DMS114 treated with DMSO at 0.1 percent for 48 hours (cell line): ENCODE results near the gene LHX5.

Experiments
- DNase-seq: peaks from one replicate; lab custom pipeline; 2025; ENCODE audit not compliant: unreplicated experiment; lab: John Stamatoyannopoulos, UW

Gene LHX5

DNA sequence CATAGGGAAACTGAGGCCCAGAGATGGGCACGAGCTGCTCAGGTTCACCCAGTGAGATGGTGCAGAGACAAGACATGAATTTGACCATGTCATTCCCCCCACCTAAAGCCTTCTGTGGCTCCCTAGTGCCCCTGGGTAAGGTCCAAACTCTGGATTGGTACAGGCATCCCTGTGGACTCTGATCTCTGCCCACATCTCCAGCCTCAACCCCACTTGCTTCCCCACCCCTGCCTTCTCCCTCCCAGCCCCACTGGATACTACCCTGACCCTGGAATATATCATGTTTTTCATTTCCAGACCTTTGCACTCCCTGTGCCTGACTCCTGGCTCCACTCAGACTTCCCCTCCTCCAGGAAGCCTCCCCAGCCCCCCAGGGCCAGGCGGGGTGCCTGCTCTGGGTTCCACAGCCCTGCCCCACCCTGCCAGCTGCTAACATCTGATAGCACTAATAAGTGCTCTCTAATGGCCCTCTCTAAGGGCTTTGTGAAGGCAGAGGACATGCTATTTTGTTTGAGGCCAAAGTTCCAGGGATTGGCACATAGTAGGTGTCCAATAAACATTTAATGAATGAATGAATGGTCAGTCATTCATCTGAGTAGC lies 50.6 kb downstream of the LHX5 start:
- no peak for DNase-seq

DNA sequence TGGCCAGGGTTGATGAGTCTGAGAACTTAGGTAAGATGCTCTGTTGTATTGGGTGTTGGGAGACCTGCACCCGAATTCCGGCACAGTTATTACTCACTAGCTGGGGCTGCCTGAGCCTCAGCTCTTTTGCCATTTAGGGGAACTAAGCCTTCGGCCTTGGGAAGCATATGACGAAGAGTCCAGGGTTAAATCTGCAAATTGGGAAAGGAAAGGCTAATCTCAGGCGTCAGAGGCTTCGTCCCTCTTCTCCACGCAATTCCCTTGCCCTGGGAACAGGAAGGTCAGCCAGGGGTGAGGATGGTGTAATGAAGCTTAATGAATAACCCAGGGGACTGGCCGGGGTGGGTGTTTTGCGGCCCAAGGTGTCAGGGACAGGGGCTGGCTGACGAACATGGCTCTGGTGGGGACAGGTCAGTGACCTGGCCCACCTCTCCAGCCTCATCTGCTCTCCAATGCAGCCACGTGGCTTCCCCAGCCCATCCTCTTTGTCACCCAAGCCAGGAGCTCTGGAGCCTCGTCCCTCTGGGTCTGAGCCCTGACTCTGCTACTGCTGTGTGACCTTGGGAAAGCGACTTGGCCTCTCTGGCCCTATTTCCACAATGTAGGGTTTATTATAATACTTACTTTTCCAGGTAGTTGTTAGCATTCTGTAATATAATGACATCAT lies 53.3 kb downstream of the LHX5 start:
- DNase-seq: no peak

DNA sequence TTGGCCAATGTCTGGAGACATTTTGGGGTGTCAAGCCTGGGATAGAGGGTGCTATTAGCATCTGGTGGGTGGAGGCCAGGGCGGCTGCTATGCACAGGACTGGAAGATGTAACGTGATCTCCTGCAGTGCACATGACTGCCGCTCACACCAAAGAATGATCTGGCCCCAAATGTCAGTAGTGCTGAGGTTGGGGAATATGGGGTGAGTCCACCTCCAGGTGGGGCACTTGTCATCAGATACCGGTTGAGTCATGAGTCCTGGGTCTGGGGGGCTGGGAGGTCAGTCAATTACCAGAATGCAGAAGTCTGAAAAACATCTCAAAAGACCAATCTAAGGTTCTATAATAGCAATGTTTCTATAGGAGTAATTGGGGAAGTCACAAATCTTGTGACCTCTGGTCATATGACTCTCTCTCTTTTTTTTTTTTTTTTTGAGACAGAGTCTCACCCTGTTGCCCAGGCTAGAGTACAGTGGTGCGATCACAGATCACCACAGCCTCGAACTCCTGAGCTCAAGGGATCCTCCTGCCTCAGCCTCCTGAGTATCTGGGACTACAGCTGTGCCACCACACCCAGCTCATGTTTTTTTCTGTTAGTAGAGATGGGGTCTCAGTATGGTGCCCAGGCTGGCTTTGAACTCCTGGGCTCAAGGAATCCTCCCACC lies 55.4 kb downstream of the LHX5 start:
- DNase-seq: no peak

DNA sequence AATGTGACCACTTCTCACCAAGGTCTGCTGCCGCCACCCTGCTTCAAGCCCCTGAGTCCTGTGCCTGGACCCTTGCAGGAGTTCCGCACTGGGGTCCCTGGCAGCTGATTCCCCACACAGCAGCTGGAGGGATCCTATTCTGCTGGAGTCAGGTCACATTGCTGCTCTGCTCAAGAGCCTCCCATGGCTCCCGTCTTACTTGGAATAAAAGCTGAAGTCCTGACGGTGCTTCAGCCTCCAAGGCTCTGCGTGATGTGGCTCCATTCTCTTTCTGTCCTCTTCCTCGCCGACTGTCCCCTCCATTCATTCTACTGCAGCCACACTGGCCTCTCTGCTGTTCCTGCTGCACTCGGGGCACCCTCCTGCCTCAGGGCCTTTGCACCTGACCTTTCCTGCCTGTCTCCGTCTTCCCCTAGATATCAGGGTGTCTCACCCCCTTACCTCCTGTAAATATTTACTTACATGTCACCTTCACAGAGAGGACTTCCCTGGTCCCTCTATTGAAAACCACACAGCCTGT lies 57.1 kb downstream of the LHX5 start:
- no peak for DNase-seq

DNA sequence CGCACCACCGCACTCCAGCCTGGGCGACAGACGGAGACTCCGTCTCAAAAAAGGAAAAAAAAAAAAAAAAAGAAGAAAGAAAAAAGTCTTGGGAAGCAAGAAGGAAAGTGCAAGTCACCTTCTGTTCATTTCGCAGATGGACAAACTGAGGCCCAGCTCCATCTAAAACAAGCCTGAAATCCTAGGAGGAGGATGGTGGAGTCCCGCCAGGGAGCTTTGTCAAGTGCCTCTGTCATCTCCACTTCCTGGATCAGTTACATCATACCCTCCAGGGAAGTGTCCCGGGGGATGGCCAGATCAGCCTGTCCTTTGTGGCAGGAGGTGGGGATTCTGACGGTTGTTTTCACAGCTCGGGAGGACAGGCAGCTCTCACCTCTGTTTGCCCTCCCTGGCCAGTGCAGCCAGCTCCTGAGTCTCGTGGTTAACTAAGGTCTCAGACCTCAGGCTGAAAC lies 58.2 kb downstream of the LHX5 start:
- DNase-seq: no peak
